ENCODE data around the gene CA10.

The CA10 gene

GRCh38 chr17:52158450-52159042, at the start of gene CA10:
Gene CA10 (minus strand): TSS chr17:52158714.
- peak; percentile 76 for DNase-seq

- DNase-seq = no peak
Measured at GRCh38 chr17:52207796-52208195, 49.3 kb upstream of the CA10 start.

GRCh38 chr17:52202520-52203080, 44.1 kb upstream of the CA10 start:
- DNase-seq = no peak

- DNase-seq = peak; percentile 17
Measured at GRCh38 chr17:52201767-52202519, 43.4 kb upstream of the CA10 start.

- no peak for DNase-seq
Measured at GRCh38 chr17:52191491-52191890, 33.0 kb upstream of the CA10 start.

- no peak for DNase-seq
Measured at GRCh38 chr17:52181782-52182181, 23.3 kb upstream of the CA10 start.

GRCh38 chr17:52178012-52178411, 19.5 kb upstream of the CA10 start:
- DNase-seq = no peak

GRCh38 chr17:52170963-52171572, 12.6 kb upstream of the CA10 start:
- peak; percentile 40 for DNase-seq

- DNase-seq = peak; percentile 68
Measured at GRCh38 chr17:52160136-52160567, 1.6 kb upstream of the CA10 start.

- peak; percentile 72 for DNase-seq
Measured at GRCh38 chr17:52159246-52160135, 977 bp upstream of the CA10 start.

GRCh38 chr17:52157603-52158449, 688 bp downstream of the CA10 start:
- peak; percentile 82 for DNase-seq

GRCh38 chr17:52156576-52157570, 1.6 kb downstream of the CA10 start:
- DNase-seq = no peak

- no peak for DNase-seq
Measured at GRCh38 chr17:52155301-52155700, 3.2 kb downstream of the CA10 start.

GRCh38 chr17:52154466-52154865, 4.0 kb downstream of the CA10 start:
- DNase-seq = no peak

- DNase-seq = no peak
Measured at GRCh38 chr17:52150935-52151334, 7.6 kb downstream of the CA10 start.

GRCh38 chr17:52149626-52150025, 8.9 kb downstream of the CA10 start:
- no peak for DNase-seq

- no peak for DNase-seq
Measured at GRCh38 chr17:52148969-52149351, 9.6 kb downstream of the CA10 start.

- no peak for DNase-seq
Measured at GRCh38 chr17:52148288-52148968, 10.1 kb downstream of the CA10 start.

GRCh38 chr17:52147872-52148271, 10.6 kb downstream of the CA10 start:
- DNase-seq = no peak

GRCh38 chr17:52147431-52147830, 11.1 kb downstream of the CA10 start:
- no peak for DNase-seq
